IPS-18a (cell line): ENCODE data around the gene PLD5.
"Not testable (repeated sequence)": the region's sequence is repeated elsewhere in the genome, so short reads cannot be mapped to it uniquely, and the experiment has no call there.

Source experiments
- H3K27ac ChIP-seq: one replicate; pipeline ENCODE4 v1.5.1; 2013; ENCODE audit warnings: low read length
- H3K27me3 ChIP-seq: one replicate; pipeline ENCODE4 v1.6.1; 2013; ENCODE audit warnings: mild to moderate bottlenecking, low read length; ENCODE audit not compliant: control insufficient read depth, insufficient read depth
- H3K36me3 ChIP-seq: one replicate; pipeline ENCODE4 v1.6.1; 2013; ENCODE audit warnings: low read depth, low read length; ENCODE audit not compliant: control insufficient read depth
- H3K4me1 ChIP-seq: one replicate; pipeline ENCODE4 v1.6.1; 2013; ENCODE audit warnings: low read depth, low read length; ENCODE audit not compliant: control insufficient read depth
- H3K4me3 ChIP-seq: one replicate; pipeline ENCODE4 v1.5.1; 2013; ENCODE audit warnings: low read length
- H3K9ac ChIP-seq: one replicate; pipeline ENCODE4 v1.6.1; 2013; ENCODE audit warnings: mild to moderate bottlenecking, low read length, moderate library complexity
- H3K9me3 ChIP-seq: one replicate; pipeline ENCODE4 v1.6.1; 2013; ENCODE audit warnings: low read depth, low read length; ENCODE audit not compliant: control insufficient read depth

Gene PLD5

DNA sequence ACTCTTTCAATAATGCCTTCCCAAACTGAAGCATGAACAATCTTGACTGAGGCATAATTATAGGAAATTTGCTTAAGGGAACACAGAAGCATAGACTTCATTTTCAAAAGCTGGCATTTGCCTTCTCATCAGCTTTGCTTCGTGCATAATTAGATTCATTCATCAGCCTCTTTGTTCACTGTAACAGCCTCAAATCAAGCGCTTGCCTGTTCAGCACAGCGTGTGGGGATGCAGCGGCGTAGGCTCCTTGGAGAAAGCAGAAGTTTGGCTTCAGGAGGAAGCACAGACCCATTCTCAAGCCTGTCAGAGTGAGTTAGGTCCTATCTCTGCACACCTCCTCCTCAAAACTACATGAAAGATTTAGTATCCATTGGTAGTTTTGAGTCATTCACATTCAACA is 279.2 kb downstream of the PLD5 start:
- Histone ChIP-seq H3K4me1 (peaks cover 16% of the 10 kb centered on the region), H3K27ac (no peak overlapping the region), H3K9me3 (no peaks in the 10 kb centered on the region), H3K4me3 (no peak overlapping the region), H3K36me3 (no peaks in the 10 kb centered on the region), H3K9ac (no peak overlapping the region), H3K27me3 (no peaks in the 10 kb centered on the region)

DNA sequence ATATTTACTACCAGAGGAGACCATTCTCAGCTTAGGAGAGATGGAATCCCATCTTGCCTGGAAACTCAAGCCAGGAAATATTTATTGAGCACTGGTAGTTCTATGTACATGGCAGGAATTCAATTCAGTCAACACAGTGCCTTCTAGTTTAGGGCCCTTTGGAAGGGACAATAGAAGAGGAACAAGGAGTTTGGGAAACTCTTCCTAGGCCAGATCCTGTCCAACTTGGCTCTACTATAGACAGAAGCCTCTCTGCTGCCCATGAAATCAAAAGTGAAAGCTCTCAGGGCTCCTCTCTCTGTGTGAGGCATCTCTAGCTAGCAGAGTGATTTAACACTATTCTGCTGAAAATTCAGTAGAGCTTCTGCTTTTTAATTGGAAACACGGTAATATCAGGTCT is 281.0 kb downstream of the PLD5 start:
- H3K27ac ChIP-seq = no peak overlapping the region
- no peaks in the 10 kb centered on the region for H3K9me3 ChIP-seq
- H3K4me3 ChIP-seq = no peak overlapping the region
- H3K36me3 ChIP-seq = no peaks in the 10 kb centered on the region
- no peaks in the 10 kb centered on the region for H3K27me3 ChIP-seq
- H3K4me1 ChIP-seq = peaks cover 16% of the 10 kb centered on the region
- no peak overlapping the region for H3K9ac ChIP-seq

DNA sequence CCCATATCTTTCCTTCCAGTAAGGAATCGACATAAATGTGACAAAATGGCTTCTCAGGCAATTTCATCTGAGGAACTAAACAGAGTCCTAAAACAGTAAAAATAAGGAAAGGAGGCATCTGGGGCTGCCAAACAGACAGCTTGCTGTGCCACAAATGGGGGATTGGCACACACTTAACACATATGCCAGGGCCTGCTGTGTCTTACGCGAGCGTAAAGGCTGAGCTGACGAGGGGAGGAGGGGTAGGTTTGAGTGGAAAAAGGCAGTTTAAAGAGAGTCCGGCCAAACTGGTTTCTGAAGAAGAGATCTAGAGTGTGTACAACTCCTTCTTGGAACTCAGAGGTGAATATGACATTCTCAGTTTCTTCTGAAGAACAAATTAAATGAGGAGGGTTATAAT is 281.5 kb downstream of the PLD5 start:
- peaks cover 16% of the 10 kb centered on the region for H3K4me1 ChIP-seq
- H3K36me3 ChIP-seq = no peaks in the 10 kb centered on the region
- no peak overlapping the region for H3K27ac ChIP-seq
- H3K4me3 ChIP-seq = no peak overlapping the region
- no peaks in the 10 kb centered on the region for H3K27me3 ChIP-seq
- no peaks in the 10 kb centered on the region for H3K9me3 ChIP-seq
- H3K9ac ChIP-seq = no peak overlapping the region

GRCh38 chr1:242241936-242242335 is 282.6 kb downstream of the PLD5 start:
- H3K36me3 ChIP-seq = no peaks in the 10 kb centered on the region
- no peaks in the 10 kb centered on the region for H3K27me3 ChIP-seq
- H3K9ac ChIP-seq = no peak overlapping the region
- peaks cover 16% of the 10 kb centered on the region for H3K4me1 ChIP-seq
- no peaks in the 10 kb centered on the region for H3K9me3 ChIP-seq
- H3K27ac ChIP-seq = no peak overlapping the region
- no peak overlapping the region for H3K4me3 ChIP-seq

DNA sequence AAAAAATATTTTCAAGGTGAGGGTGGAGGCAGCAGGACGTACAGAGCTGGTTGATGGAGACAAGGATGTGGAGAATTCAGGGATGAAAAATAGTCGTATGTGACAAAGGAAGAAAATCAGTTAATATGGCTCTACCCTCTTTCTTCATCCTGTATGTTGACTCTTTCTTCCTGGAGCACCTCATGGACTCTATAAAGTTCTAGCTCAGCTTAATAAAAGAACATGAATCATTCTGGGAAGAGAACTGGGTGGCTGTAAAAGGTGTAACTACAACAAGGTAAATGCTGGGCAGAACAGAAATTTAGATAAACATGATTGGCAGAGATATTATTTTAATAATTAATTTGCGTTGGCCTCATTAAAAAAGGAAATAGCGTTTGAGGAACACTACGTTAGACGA is 283.8 kb downstream of the PLD5 start:
- Histone ChIP-seq H3K27ac (no peak overlapping the region), H3K9me3 (no peaks in the 10 kb centered on the region), H3K4me1 (peaks cover 13% of the 10 kb centered on the region), H3K4me3 (no peak overlapping the region), H3K36me3 (no peaks in the 10 kb centered on the region), H3K27me3 (no peaks in the 10 kb centered on the region), H3K9ac (no peak overlapping the region)

GRCh38 chr1:242240077-242240476 is 284.4 kb downstream of the PLD5 start:
- Histone ChIP-seq H3K9me3 (no peaks in the 10 kb centered on the region), H3K27me3 (no peaks in the 10 kb centered on the region), H3K4me1 (peaks cover 9% of the 10 kb centered on the region), H3K9ac (no peak overlapping the region), H3K4me3 (no peak overlapping the region), H3K36me3 (no peaks in the 10 kb centered on the region), H3K27ac (no peak overlapping the region)

DNA sequence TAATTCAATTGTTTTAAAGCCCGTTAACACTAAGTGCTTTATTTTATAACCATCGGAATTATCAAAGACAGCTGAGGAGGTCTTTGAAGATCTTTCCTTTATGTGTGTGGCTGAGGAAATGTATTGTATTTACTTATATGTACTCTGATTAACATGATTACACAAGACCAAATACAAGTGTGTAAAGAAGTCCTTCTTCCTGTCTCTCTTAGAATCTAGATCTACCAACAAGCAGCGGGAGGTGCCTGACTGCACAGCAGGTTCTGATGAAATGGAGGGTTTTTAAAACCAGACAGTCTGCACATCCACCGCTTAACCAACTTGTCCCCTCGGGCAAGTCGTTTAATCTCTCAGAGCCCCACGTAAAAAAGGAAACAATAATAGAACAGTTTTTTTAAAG is 285.1 kb downstream of the PLD5 start:
- no peak overlapping the region for H3K9ac ChIP-seq
- H3K9me3 ChIP-seq = no peaks in the 10 kb centered on the region
- no peaks in the 10 kb centered on the region for H3K36me3 ChIP-seq
- H3K27me3 ChIP-seq = no peaks in the 10 kb centered on the region
- no peak overlapping the region for H3K27ac ChIP-seq
- H3K4me1 ChIP-seq = peaks cover 2% of the 10 kb centered on the region
- H3K4me3 ChIP-seq = no peak overlapping the region

DNA sequence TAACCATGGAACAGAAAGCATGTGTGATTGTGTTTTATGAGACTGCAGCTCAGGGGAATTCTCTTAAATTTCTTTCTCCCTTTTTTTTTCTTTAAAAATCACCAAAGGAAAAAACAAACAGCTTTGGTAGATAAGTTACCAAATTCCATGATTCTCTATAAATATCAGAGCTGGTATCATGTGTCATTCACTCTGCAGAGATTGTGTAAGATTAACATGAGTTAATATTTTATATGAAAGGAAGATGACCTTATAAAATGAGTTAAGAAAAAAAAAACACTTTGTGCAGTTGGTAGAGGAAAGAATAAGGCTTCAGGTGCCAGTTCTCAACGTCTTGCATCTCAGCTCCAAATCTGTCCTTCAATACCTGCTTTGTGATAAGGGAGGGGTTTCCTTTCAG is 287.4 kb downstream of the PLD5 start:
- no peak overlapping the region for H3K27ac ChIP-seq

GRCh38 chr1:242228991-242229390 is 295.5 kb downstream of the PLD5 start:
- no peak overlapping the region for H3K4me3 ChIP-seq
- no peak overlapping the region for H3K9ac ChIP-seq
- H3K9me3 ChIP-seq = no peaks in the 10 kb centered on the region
- no peaks in the 10 kb centered on the region for H3K36me3 ChIP-seq
- H3K27me3 ChIP-seq = no peaks in the 10 kb centered on the region
- no peak overlapping the region for H3K27ac ChIP-seq
- peaks cover 14% of the 10 kb centered on the region for H3K4me1 ChIP-seq

More for the DNA sequence above, 287.4 kb downstream of the PLD5 start:
- H3K4me1 ChIP-seq = no peaks in the 10 kb centered on the region
- no peak overlapping the region for H3K9ac ChIP-seq
- no peaks in the 10 kb centered on the region for H3K9me3 ChIP-seq
- H3K4me3 ChIP-seq = no peak overlapping the region
- no peaks in the 10 kb centered on the region for H3K27me3 ChIP-seq
- H3K36me3 ChIP-seq = no peaks in the 10 kb centered on the region

GRCh38 chr1:242225767-242226573 is 298.5 kb downstream of the PLD5 start:
- Histone ChIP-seq H3K4me1 (peaks cover 14% of the 10 kb centered on the region), H3K36me3 (no peaks in the 10 kb centered on the region), H3K9ac (no peak overlapping the region), H3K27me3 (no peaks in the 10 kb centered on the region), H3K9me3 (no peaks in the 10 kb centered on the region), H3K4me3 (no peak overlapping the region), H3K27ac (no peak overlapping the region)

- H3K4me3 ChIP-seq, H3K36me3 ChIP-seq, H3K9ac ChIP-seq, H3K27ac ChIP-seq, H3K27me3 ChIP-seq, H3K9me3 ChIP-seq: not testable (repeated sequence)
- peaks cover 17% of the 10 kb centered on the region for H3K4me1 ChIP-seq
Measured at GRCh38 chr1:242224878-242225766, 299.4 kb downstream of the PLD5 start.
